Skin of body (tissue), 3 donors: Measurements from ENCODE around the gene TBC1D3H. TPM values are rescaled to one million over a fixed set of nuclear protein-coding genes. Genes with fewer than 3 reads are reported as not detected.
"Not testable (repeated sequence)": the region's sequence is repeated elsewhere in the genome, so short reads cannot be mapped to it uniquely, and the experiment has no call there.

Source experiments
- DNase-seq: peaks from one replicate; lab custom pipeline; 2025; lab: John Stamatoyannopoulos, UW
- small RNA-seq: library from RNA; depleted of rRNA; stranded (forward); fragments of <200 nt; gene quantifications from one replicate; pipeline ENCODE3, GENCODE V24; 2014; ENCODE audit warnings: low replicate concordance
- total RNA-seq: library from RNA; depleted of rRNA; stranded (reverse); fragments of >200 nt; gene quantifications from one replicate; pipeline ENCODE4 v1.2.3, GENCODE V29; 2014

Gene TBC1D3H
- total RNA-seq, result not detected

GRCh38 chr17:36388385-36389245 lies at the start of gene TBC1D3H:
Gene TBC1D3H (minus strand): TSS chr17:36388435. CDS start chr17:36386895, 1,540 bp downstream.
- not testable (repeated sequence) for DNase-seq

GRCh38 chr17:36428891-36429290 lies 40.7 kb upstream of the TBC1D3H start:
- not testable (repeated sequence) for DNase-seq

- DNase-seq, result not testable (repeated sequence)
These were observed 27.1 kb upstream of the TBC1D3H start for GRCh38 chr17:36415180-36415941.

DNA sequence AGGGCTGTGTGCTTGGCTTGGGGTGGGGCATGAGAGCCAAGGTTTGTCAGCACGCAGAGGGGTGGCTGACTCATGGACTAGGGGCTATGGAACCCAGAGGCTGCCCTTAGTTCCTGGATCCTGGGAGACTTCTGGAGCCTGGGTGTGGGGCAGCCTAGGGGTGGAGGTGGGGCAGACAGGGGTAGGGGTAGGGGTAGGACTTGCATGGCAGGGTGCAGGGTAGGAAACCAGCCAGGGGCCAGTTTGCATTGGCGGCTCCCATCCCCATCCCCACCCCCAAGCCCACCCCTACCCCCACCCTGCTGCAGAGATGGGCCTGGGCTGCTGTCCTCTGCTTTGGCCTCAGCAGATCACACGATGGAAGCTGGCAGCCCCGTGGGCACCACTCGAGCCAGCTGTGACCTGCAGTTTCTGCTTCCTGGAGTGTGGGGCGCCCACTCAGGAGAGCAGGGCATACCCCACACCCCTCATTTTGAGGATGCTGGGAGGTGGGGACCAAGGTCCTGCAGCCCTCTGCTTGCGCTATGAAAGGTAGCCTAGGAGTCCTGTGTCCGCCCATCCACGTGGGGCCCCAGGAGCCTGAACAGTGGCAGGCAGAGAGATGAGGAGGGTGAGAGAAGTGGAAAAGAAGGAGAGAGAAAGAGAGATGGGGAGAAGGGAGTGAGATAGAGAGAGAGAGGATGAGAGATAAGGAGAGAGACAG lies 2.9 kb upstream of the TBC1D3H start:
- DNase-seq, result not testable (repeated sequence)

DNA sequence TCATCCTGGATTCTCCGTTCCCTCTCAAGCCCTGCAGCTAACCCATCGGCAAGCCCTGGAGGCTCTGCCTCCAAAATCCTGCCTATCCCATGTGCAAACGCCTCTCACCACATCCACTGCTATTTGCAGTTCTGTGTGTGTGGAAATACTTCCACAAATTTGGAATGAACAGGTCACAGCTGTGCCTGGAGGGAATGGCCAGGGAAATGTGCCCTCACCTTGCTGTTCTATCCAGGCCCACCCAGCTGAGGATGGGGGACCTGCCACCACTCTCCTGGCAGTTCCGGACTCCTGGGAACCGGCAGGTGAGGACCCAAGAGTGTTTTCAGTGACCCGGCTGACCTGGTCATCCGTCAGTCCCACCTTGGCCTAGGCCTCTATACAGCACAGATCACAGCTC lies 12.3 kb downstream of the TBC1D3H start:
- not testable (repeated sequence) for DNase-seq

- not testable (repeated sequence) for DNase-seq
These were observed 25.7 kb downstream of the TBC1D3H start for GRCh38 chr17:36362496-36362895.

Small RNAs within 50 kb of the gene (small RNA-seq; reads per million reads assigned to genes)
- gene RNU6-1192P, result not detected

Other genes with a start within 250 kb of the TBC1D3H start
- 0.39 TPM for gene TBC1D3B, start 211.8 kb downstream of the TBC1D3H start, total RNA-seq
- 3.9 TPM for gene CCL3L1, start 191.7 kb downstream of the TBC1D3H start, total RNA-seq
- gene CCL4L2, start 177.4 kb downstream of the TBC1D3H start, total RNA-seq, result 19.3 TPM
- not detected for gene TBC1D3I, start 123.9 kb downstream of the TBC1D3H start, total RNA-seq
- gene TBC1D3G, start 64.6 kb downstream of the TBC1D3H start, total RNA-seq, result not detected
- 24.1 TPM for gene ZNHIT3, start 98.2 kb upstream of the TBC1D3H start, total RNA-seq
- 65.1 TPM for gene MYO19, start 146.4 kb upstream of the TBC1D3H start, total RNA-seq
- gene PIGW, start 146.6 kb upstream of the TBC1D3H start, total RNA-seq, result 4.0 TPM
- gene GGNBP2, start 156.5 kb upstream of the TBC1D3H start, total RNA-seq, result 66.1 TPM
- 5.7 TPM for gene DHRS11, start 203.4 kb upstream of the TBC1D3H start, total RNA-seq
- 1.6 TPM for gene MRM1, start 213.1 kb upstream of the TBC1D3H start, total RNA-seq